Chondrocyte (in vitro differentiated cells): ENCODE results near the gene HMX1. TPM values are rescaled to one million over a fixed set of nuclear protein-coding genes. Genes with fewer than 3 reads are reported as not detected.

ENCODE experiments used
- DNase-seq: peaks from one replicate; pipeline ENCODE4 v3.0.0; 2021; ENCODE audit warnings: mixed read lengths, low spot score
- H3K27ac Mint-ChIP-seq: one replicate; pipeline ENCODE4 v1.8.0; 2021; ENCODE audit warnings: mild to moderate bottlenecking, moderate library complexity, mixed read lengths; ENCODE audit not compliant: unreplicated experiment
- H3K27me3 Mint-ChIP-seq: 2 replicates; pipeline ENCODE4 v1.8.0; 2021; ENCODE audit warnings: low read depth, mixed read lengths
- H3K36me3 Mint-ChIP-seq: 2 replicates; pipeline ENCODE4 v1.8.0; 2021; ENCODE audit warnings: low read depth, mixed read lengths
- H3K4me1 Mint-ChIP-seq: 2 replicates; pipeline ENCODE4 v1.8.0; 2021; ENCODE audit warnings: low read depth, mild to moderate bottlenecking, mixed read lengths
- H3K4me3 Mint-ChIP-seq: one replicate; pipeline ENCODE4 v1.8.0; 2021; ENCODE audit warnings: mild to moderate bottlenecking, moderate library complexity, mixed read lengths; ENCODE audit not compliant: unreplicated experiment
- H3K9me3 Mint-ChIP-seq: 2 replicates; pipeline ENCODE4 v1.8.0; 2021; ENCODE audit warnings: low read depth, mixed read lengths
- CTCF ChIP-seq: fragments of 200-600 bp; sonication (generic); IDR thresholded peaks from 2 replicates; pipeline ENCODE4 v1.5.0; 2021; ENCODE audit warnings: antibody characterized with exemption, mild to moderate bottlenecking, moderate library complexity
- total RNA-seq: library from RNA; stranded (reverse); gene quantifications from 3 replicates; pipeline ENCODE4 v1.2.1, GENCODE V29; 2021

Gene HMX1
- total RNA-seq, 1 donor from 2014 or later, result not detected

- Mint-ChIP-seq H3K4me3 (no peak overlapping the region), H3K36me3 (peaks cover under 1% of the 10 kb centered on the region), H3K27me3 (peaks cover 15% of the 10 kb centered on the region), H3K9me3 (peaks cover 3% of the 10 kb centered on the region), H3K27ac (no peak overlapping the region), H3K4me1 (peaks cover 4% of the 10 kb centered on the region)
- peak; percentile 91 for DNase-seq
- TF ChIP-seq CTCF, result peak; percentile 89
These were observed 46.5 kb upstream of the HMX1 start for GRCh38 chr4:8917868-8918783.

DNA sequence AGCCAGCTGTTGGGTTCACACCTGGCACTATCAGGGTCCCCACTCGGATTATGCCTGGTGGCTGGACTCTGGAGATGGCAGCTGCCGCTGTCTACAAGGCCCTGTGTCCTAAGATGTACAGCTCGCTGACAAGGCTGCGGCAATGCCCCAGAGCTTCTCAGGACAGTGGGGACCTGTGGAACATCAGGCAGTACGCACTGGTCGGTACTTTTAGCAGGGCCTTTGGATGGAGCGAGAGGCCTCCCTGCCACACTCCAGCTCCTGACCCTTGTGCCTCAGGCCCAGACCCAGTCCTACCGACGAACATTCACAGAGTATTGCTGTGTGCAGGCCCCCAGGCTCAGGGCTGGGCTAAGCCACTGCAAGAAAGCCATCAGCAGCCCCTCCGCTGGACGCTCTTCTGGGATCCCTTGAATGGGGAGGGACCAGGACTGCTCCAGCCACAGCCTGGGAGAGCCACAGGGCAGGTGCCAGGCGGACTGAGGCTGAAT lies 45.7 kb upstream of the HMX1 start:
- Mint-ChIP-seq H3K9me3 (no peaks in the 10 kb centered on the region), H3K27me3 (peaks cover 15% of the 10 kb centered on the region), H3K27ac (no peak overlapping the region), H3K4me1 (peaks cover 6% of the 10 kb centered on the region), H3K36me3 (no peaks in the 10 kb centered on the region), H3K4me3 (no peak overlapping the region)
- DNase-seq, result peak; percentile 61
- TF ChIP-seq CTCF, result no peak

DNA sequence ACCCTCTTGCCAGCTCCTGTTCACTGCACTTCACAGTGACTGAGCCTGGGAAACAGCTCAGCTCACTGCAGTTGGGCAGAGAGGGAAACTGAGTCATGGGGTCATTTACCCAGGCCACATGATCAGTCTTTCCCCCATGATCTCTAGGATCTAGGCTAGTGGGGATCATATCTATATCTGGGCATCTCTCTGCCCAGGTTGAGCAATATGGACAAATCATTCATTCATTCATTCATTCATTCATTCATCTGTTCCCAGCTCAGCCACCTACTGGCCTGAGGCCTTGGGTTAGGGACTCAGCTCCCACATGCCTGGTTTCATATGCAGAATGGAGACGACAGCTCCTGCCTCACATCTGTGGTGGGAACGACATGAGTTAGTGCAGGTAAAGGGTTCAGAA lies 45.3 kb upstream of the HMX1 start:
- Mint-ChIP-seq H3K4me1 (peaks cover 6% of the 10 kb centered on the region), H3K9me3 (no peaks in the 10 kb centered on the region), H3K4me3 (no peak overlapping the region), H3K27me3 (peaks cover 13% of the 10 kb centered on the region), H3K36me3 (no peaks in the 10 kb centered on the region), H3K27ac (no peak overlapping the region)
- no peak for TF ChIP-seq CTCF
- DNase-seq, result no peak

DNA sequence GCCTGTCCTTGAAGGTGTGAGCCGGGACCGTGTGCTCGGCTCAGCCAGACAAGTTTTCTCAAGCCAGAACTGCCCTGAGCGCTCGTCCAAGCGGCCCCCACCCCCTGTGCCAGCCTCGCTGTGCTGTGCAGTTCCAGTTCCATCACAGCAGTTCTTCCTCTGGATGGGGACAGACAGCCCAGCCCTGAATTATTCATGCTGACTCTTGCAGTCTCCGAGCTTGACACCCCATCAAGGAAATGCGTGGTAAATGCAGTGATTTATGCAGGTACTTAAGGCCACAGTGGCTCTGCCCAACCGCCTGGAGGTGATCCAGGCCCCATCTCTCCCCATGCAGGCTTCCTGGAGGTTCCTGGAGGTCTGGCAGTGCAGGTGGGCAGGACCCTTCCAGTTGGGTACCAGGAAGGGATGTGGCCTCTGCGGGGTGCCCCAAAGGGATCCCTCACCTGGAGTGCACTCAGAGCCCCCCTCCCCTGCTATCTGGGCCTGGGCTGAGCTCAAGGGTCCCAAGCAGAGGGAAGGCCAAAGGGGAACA lies 44.8 kb upstream of the HMX1 start:
- peaks cover 13% of the 10 kb centered on the region for H3K27me3 Mint-ChIP-seq
- peak; percentile 69 for DNase-seq
- H3K27ac Mint-ChIP-seq, result no peak overlapping the region
- no peaks in the 10 kb centered on the region for H3K9me3 Mint-ChIP-seq
- no peak for TF ChIP-seq CTCF
- no peak overlapping the region for H3K4me3 Mint-ChIP-seq
- no peaks in the 10 kb centered on the region for H3K36me3 Mint-ChIP-seq
- peaks cover 6% of the 10 kb centered on the region for H3K4me1 Mint-ChIP-seq
